HG02981 (cell line): ENCODE measurements around the gene MFSD12.

ENCODE experiments used
- ATAC-seq: cut with Tn5 transposase; IDR thresholded peaks from one replicate; pipeline ENCODE4 v1.9.1; 2021; ENCODE audit warnings: mild to moderate bottlenecking, moderate library complexity; ENCODE audit not compliant: unreplicated experiment

Gene MFSD12

GRCh38 chr19:3563709-3564524 is 6.5 kb upstream of the MFSD12 start:
- ATAC-seq = no peak

GRCh38 chr19:3556978-3557460 is 367 bp downstream of the MFSD12 start:
- peak; percentile 34 for ATAC-seq

DNA sequence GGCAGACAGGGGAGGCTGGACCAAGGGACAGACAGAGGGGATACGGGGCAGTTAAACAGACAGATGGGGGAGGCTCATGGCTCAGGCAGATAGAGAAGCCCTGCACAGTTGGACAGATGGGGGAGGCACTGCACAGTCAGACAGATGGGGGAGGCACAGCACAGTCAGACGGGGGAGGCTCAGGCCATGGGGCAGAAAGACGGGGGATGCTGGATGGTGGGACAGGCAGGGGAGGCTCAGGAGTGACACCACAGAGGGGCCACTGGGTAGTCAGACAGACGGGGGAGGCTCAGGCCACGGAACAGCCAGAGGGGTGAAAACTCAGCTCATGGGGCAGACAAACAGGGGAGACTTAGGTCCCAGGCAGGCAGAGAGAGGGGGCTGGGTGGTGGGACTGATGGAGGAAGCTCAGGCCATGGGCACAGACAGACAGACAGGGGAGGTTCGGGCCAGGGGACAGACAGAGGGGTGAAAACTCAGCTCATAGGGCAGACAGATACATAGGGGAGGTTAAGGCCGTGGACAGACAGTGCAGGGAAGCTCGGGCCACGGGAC is 886 bp downstream of the MFSD12 start:
- ATAC-seq = no peak

DNA sequence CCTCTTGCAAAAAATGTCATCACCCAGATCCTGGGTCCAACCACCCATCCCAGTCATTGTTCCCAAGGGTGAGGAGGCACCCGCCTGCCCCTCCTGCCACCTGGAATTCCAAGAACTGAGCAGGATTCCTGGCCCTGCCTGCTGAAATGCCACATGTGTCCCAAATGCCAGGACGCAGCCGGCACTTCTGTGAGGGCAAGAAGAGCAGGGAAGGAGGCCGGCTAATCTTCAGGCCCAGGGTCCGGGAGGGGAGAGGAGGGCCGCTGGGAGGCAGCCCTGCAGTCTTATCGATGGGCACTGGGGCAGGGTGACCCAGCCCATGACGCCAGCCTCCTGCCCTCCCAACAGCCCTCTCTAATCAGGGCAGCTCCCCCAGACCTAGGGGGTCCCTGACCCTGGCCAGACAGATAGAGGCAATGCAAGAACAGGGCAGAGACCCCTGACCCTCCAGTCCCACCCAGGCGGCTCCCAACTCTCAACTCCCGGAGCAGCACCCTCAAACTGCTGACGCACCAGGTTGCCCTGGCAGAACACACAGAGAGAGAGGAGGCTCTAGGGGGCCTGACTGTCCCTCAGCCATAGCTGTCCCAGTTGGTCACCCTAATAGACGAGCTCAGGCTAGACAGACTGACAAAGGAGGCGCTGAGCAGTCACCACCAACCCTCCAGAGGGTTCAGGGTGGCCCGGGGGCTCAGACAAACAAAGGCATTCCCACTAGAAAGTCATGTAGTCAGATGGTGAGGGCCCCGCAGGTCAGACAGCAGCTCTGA is 1.5 kb downstream of the MFSD12 start:
- no peak for ATAC-seq

GRCh38 chr19:3554254-3555083 is 2.9 kb downstream of the MFSD12 start:
- ATAC-seq = no peak

DNA sequence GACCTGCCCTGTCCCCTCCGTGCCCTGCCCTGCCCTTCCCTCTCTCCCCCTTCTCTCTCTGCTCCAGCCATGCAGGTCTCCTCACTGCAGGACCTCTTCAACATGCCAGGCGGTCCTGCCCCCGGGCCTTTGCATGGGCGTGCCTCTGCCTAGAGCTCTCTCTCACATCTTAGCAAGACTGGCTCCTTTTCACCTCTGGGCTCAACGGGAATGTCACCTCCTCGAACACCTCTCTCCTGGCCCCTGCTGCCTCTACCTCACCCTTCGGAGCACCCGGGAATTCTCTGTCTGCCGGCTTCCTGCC is 5.6 kb downstream of the MFSD12 start:
- ATAC-seq = no peak

- no peak for ATAC-seq
Measured at GRCh38 chr19:3550947-3551791, 6.2 kb downstream of the MFSD12 start.

- no peak for ATAC-seq
Measured at GRCh38 chr19:3549816-3550215, 7.6 kb downstream of the MFSD12 start.

DNA sequence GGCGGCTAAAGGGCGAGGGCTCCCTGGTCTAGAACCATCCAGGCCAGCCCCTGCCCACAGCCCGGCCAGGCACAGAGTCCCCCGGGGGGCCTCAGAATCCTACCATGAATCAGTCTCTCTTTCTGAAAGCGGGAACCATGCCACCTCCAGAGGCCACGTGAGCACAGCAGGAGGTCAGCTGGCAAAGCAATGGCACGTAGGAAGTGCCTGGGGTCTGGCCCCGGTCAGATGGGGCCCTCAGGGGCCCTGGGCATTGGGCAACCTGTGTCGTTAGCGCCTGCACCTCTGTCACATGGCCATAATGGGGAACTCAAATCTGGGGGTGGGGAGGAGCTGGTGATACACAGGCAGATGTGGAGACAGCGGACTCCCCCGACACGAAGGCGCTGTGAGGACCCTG is 8.8 kb downstream of the MFSD12 start:
- ATAC-seq = no peak

DNA sequence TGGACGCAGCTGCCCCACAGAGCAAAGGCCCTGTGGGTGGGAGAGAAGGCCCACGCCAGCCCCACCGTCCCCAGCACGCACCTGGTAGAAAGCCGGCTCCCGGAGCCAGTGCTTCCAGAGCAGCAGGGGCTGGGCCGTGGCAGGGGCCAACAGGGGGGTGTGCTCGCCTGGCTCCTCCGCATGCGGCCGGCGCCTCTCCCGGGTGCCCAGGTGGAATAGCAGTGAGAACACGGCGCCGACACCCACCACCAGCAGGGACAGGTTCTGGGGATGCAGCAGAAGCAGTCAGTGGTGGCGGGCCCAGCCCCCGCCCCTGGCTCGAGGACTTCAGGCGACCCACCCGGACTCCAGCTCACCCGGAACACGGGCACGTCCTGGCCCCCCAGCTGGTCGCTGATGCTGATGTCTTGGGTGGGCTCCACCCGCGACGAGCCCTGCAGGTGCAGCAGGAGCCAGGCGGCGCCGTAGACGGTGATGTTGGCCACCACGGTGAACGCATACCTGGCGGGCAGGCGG is 9.6 kb downstream of the MFSD12 start:
- no peak for ATAC-seq

DNA sequence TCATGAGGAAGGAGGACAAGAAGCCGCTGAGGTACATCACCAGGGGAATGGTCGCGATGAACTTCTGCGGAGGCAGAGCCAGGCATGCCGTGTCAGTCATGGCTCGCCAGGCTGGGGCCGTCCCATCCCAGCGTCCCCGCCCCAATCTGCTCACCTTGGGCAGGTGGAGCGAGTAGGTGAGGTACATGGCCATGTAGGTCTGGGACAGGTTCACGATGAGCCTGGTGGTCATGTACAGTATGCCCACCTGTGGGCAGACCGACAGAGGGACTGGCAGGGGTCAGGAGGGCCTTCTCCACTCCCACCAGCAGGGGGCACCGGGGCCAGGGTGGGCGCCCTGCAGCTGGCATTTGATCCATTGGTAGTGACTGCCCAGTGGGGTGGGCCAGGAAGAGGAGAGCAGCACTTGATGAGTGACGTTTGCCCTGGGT is 10.1 kb downstream of the MFSD12 start:
- no peak for ATAC-seq

GRCh38 chr19:3546119-3546518 is 11.3 kb downstream of the MFSD12 start:
- no peak for ATAC-seq

- ATAC-seq = no peak
Measured at GRCh38 chr19:3545669-3546034, 11.7 kb downstream of the MFSD12 start.

- ATAC-seq = no peak
Measured at GRCh38 chr19:3544742-3545668, 12.4 kb downstream of the MFSD12 start.

DNA sequence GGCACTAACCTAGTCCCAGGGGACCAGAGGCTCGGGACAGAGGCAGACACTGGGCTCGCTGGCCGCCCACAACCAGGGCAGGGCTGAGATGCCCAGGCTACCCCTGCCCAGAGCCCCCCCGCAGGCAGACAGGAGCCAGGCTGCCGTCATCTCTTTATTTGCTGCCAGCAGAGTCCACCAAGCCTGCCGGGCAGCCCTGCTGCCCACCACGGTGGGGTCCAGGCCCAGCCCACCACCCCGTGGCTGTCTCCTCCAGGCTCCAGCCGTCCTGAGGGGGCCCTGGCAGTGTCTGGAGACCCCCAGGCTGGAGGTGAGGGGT is 13.4 kb downstream of the MFSD12 start:
- no peak for ATAC-seq

GRCh38 chr19:3543150-3544057 is 14.0 kb downstream of the MFSD12 start:
- ATAC-seq = no peak

DNA sequence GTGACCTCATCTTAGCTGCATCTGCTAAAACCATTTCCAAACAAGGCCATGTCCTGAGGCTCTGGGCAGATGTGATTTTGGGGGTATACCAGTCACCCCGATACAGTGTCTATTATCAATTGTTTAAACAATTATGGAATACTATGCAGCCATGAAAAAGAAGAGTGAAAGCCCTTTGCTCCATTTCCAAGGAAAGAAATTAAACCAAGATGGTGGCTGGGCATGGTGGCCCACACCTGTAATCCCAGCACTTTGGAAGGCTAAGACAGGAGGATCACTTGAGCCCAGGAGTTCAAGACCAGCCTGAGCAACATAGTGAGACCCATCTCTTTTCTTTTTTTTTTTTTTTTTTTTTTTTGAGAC is 17.6 kb downstream of the MFSD12 start:
- ATAC-seq = no peak
